DOHH2 (cell line): ENCODE results near the gene COPZ1.

Experiments used
- H3F3A ChIP-seq: fragments of 200-600 bp; sonication (generic), shearing (Covaris generic); 2 replicates; pipeline ENCODE4 v1.6.0; 2016; ENCODE audit warnings: antibody characterized with exemption, mild to moderate bottlenecking; ENCODE audit not compliant: control insufficient read depth, insufficient read depth
- H3K27ac ChIP-seq: fragments of 200-600 bp; sonication (generic); 2 replicates; pipeline ENCODE4 v1.5.1; 2014; ENCODE audit warnings: low read depth, mild to moderate bottlenecking, low read length, moderate library complexity
- H3K27me3 ChIP-seq: fragments of 200-600 bp; sonication (generic); 2 replicates; pipeline ENCODE4 v1.6.1; 2014; ENCODE audit warnings: mild to moderate bottlenecking, low read length, mixed read lengths; ENCODE audit not compliant: control insufficient read depth
- H3K36me3 ChIP-seq: fragments of 200-600 bp; sonication (generic); 2 replicates; pipeline ENCODE4 v1.6.1; 2014; ENCODE audit warnings: mild to moderate bottlenecking, low read length, moderate library complexity, mixed read lengths; ENCODE audit not compliant: control insufficient read depth
- H3K4me1 ChIP-seq: fragments of 200-600 bp; sonication (generic); 2 replicates; pipeline ENCODE4 v1.6.1; 2014; ENCODE audit warnings: mild to moderate bottlenecking, low read length, mixed read lengths; ENCODE audit not compliant: control insufficient read depth
- H3K4me2 ChIP-seq: fragments of 200-600 bp; sonication (generic); 2 replicates; pipeline ENCODE4 v1.6.0; 2014; ENCODE audit warnings: mild to moderate bottlenecking, low read length, moderate library complexity
- H3K4me3 ChIP-seq: fragments of 200-600 bp; sonication (generic); 2 replicates; pipeline ENCODE4 v1.5.1; 2014; ENCODE audit warnings: mild to moderate bottlenecking, low read length, mixed read lengths
- H3K79me2 ChIP-seq: fragments of 200-600 bp; sonication (generic); 2 replicates; pipeline ENCODE4 v1.6.1; 2014; ENCODE audit warnings: mild to moderate bottlenecking, low read length, mixed read lengths; ENCODE audit not compliant: control insufficient read depth
- H3K9me2 ChIP-seq: fragments of 200-600 bp; sonication (generic); replicated peaks from 2 replicates; pipeline ENCODE4 v1.6.1; 2014; ENCODE audit warnings: mild to moderate bottlenecking, low read length, mixed read lengths; ENCODE audit not compliant: control insufficient read depth
- H3K9me3 ChIP-seq: fragments of 200-600 bp; sonication (generic); 2 replicates; pipeline ENCODE4 v1.6.1; 2014; ENCODE audit warnings: antibody characterized with exemption, low read length, mixed read lengths; ENCODE audit not compliant: control insufficient read depth, insufficient read depth
- H4K20me1 ChIP-seq: fragments of 200-600 bp; sonication (generic); 2 replicates; pipeline ENCODE4 v1.6.0; 2014; ENCODE audit warnings: low read depth, mild to moderate bottlenecking, antibody characterized with exemption, low read length, moderate library complexity; ENCODE audit not compliant: control insufficient read depth, insufficient read depth
- CTCF ChIP-seq: fragments of 200-600 bp; sonication (generic); IDR thresholded peaks from one replicate; pipeline ENCODE4 v1.5.1; 2014; ENCODE audit warnings: antibody characterized with exemption, mild to moderate bottlenecking, low read depth, low read length; ENCODE audit not compliant: poor library complexity, severe bottlenecking
- EZH2phosphoT487 ChIP-seq: fragments of 200-600 bp; sonication (generic); IDR thresholded peaks from 2 replicates; pipeline ENCODE4 v1.6.1; 2017; ENCODE audit warnings: borderline replicate concordance, mild to moderate bottlenecking, antibody characterized with exemption, low read length, moderate library complexity, mixed read lengths

Gene COPZ1

GRCh38 chr12:54331461-54331860 is 6.5 kb downstream of the COPZ1 start:
- H3K36me3 ChIP-seq, result peaks cover 9% of the 10 kb centered on the region
- no peaks in the 10 kb centered on the region for H4K20me1 ChIP-seq
- peaks cover 21% of the 10 kb centered on the region for H3K4me1 ChIP-seq
- H3K9me2 ChIP-seq, result no peaks in the 10 kb centered on the region
- TF ChIP-seq EZH2phosphoT487, result no peak
- no peak for TF ChIP-seq CTCF
- H3K4me2 ChIP-seq, result no peak overlapping the region
- H3K79me2 ChIP-seq, result peaks cover 17% of the 10 kb centered on the region
- no peak overlapping the region for H3K4me3 ChIP-seq
- no peak overlapping the region for H3K27ac ChIP-seq
- H3F3A ChIP-seq, result no peaks in the 10 kb centered on the region
- no peaks in the 10 kb centered on the region for H3K27me3 ChIP-seq
- H3K9me3 ChIP-seq, result no peaks in the 10 kb centered on the region

- Histone ChIP-seq H3K36me3 (peaks cover 9% of the 10 kb centered on the region), H3F3A (no peaks in the 10 kb centered on the region), H3K4me3 (no peak overlapping the region), H3K27ac (no peak overlapping the region), H3K4me1 (peaks cover 21% of the 10 kb centered on the region), H3K4me2 (no peak overlapping the region), H3K9me2 (no peaks in the 10 kb centered on the region), H3K27me3 (no peaks in the 10 kb centered on the region), H4K20me1 (no peaks in the 10 kb centered on the region), H3K79me2 (peaks cover 14% of the 10 kb centered on the region), H3K9me3 (no peaks in the 10 kb centered on the region)
- TF ChIP-seq CTCF (no peak), EZH2phosphoT487 (no peak)
Measured at GRCh38 chr12:54333420-54334034, 8.6 kb downstream of the COPZ1 start.

- Histone ChIP-seq H3K36me3 (peaks cover 17% of the 10 kb centered on the region), H3K9me3 (no peaks in the 10 kb centered on the region), H3K4me2 (no peak overlapping the region), H3K9me2 (no peaks in the 10 kb centered on the region), H3K79me2 (peaks cover 5% of the 10 kb centered on the region; the same call in 1 of the 2 replicates), H4K20me1 (no peaks in the 10 kb centered on the region), H3K4me3 (no peak overlapping the region), H3K27ac (no peak overlapping the region), H3K4me1 (peaks cover 16% of the 10 kb centered on the region), H3K27me3 (no peaks in the 10 kb centered on the region), H3F3A (no peaks in the 10 kb centered on the region)
- no peak for TF ChIP-seq EZH2phosphoT487
- no peak for TF ChIP-seq CTCF
Measured at GRCh38 chr12:54337280-54337842, 12.4 kb downstream of the COPZ1 start.
